B cell (primary cell): ENCODE data around the gene PRKAR1A. TPM values are rescaled to one million over a fixed set of nuclear protein-coding genes. Genes with fewer than 3 reads are reported as not detected.

Source experiments
- ATAC-seq: fragments of 200-7000 bp; cut with Tn5 transposase; one replicate; pipeline ENCODE4 v1.10.0; 2021; ENCODE audit warnings: low read depth, mild to moderate bottlenecking, moderate number of reproducible peaks, moderate library complexity
- CTCF ChIA-PET: fragments of 350-600 bp; sonication (Branson Sonifier 250); formaldehyde crosslinking; loops from one replicate; lab custom pipeline; 2021; ENCODE audit warnings: antibody characterized with exemption, inconsistent platforms; lab: Charles Lee
- POLR2A ChIA-PET: fragments of 350-600 bp; sonication (Branson Sonifier 250); formaldehyde crosslinking; loops from one replicate; lab custom pipeline; 2021; ENCODE audit warnings: antibody characterized with exemption; lab: Charles Lee
- DNase-seq: peaks from one replicate; pipeline ENCODE4 v3.0.0; 2013
- H2AFZ ChIP-seq: 2 replicates; pipeline ENCODE4 v1.6.1; 2012; ENCODE audit warnings: mild to moderate bottlenecking, low read depth, low read length; ENCODE audit not compliant: insufficient read depth, poor library complexity, severe bottlenecking
- H3K27ac ChIP-seq, 2 donors: 1 replicate in 1 of 2; 2 replicates in 1 of 2; pipeline ENCODE4 v1.5.1; 2012 to 2013; ENCODE audit warnings: low read length in 2 of 2, mild to moderate bottlenecking in 2 of 2, moderate library complexity in 1 of 2
- H3K27me3 ChIP-seq, 4 experiments: fragments of 200-600 bp in 1 of 4; sonication (generic) in 1 of 4; replicated peaks in 1 of 4; 1 replicate in 2 of 4; 2 replicates in 2 of 4; pipeline versions ENCODE4 v1.6.1 to v1.7.0; 2013 to 2016; ENCODE audit warnings: low read length in 3 of 4, mild to moderate bottlenecking in 2 of 4, mixed read lengths in 1 of 4, moderate library complexity in 1 of 4; ENCODE audit not compliant: insufficient read depth in 4 of 4, control insufficient read depth in 3 of 4; ENCODE audit errors: control extremely low read depth in 1 of 4
- H3K36me3 ChIP-seq, 2 experiments: replicated peaks in 1 of 2; 1 replicate in 1 of 2; 2 replicates in 1 of 2; pipeline versions ENCODE4 v1.6.1 to v1.7.1; 2013; ENCODE audit warnings: low read length in 1 of 2; ENCODE audit not compliant: insufficient read depth in 2 of 2, control insufficient read depth in 1 of 2; ENCODE audit errors: control extremely low read depth in 1 of 2, extremely low read depth in 1 of 2
- H3K4me1 ChIP-seq, 2 donors: fragments of 200-600 bp in 1 of 2; sonication (generic) in 1 of 2; 1 replicate in 1 of 2; 2 replicates in 1 of 2; pipeline versions ENCODE4 v1.5.1 to v1.6.1; 2013 to 2017; ENCODE audit warnings: low read length in 2 of 2; ENCODE audit not compliant: control insufficient read depth in 2 of 2, insufficient read depth in 2 of 2
- H3K4me2 ChIP-seq: replicated peaks from 2 replicates; pipeline ENCODE3; 2012; ENCODE audit warnings: mild to moderate bottlenecking, low read depth, low read length; ENCODE audit not compliant: poor library complexity, severe bottlenecking
- H3K4me3 ChIP-seq, 5 experiments: fragments of 200-600 bp in 1 of 5; sonication (generic) in 1 of 5; 1 replicate in 3 of 5; 2 replicates in 2 of 5; pipeline versions ENCODE4 v1.5.1 to v1.7.0; 2011 to 2016; ENCODE audit warnings: low read length in 4 of 5, mild to moderate bottlenecking in 4 of 5, low read depth in 2 of 5, control low read depth in 1 of 5, moderate library complexity in 1 of 5; ENCODE audit not compliant: insufficient read depth in 1 of 5; ENCODE audit errors: control extremely low read depth in 1 of 5, extremely low read depth in 1 of 5
- H3K79me2 ChIP-seq: fragments of 200-600 bp; sonication (generic); one replicate; pipeline ENCODE4 v1.6.0; 2016; ENCODE audit warnings: low read length; ENCODE audit not compliant: control insufficient read depth, insufficient read depth
- H3K9ac ChIP-seq: fragments of 200-600 bp; sonication (generic); 2 replicates; pipeline ENCODE4 v1.6.1; 2017; ENCODE audit warnings: mild to moderate bottlenecking, low read length, moderate library complexity
- H3K9me3 ChIP-seq, 3 donors: one replicate each; pipeline versions ENCODE4 v1.6.1 to v1.7.1; 2013; ENCODE audit warnings: low read length in 2 of 3; ENCODE audit not compliant: control insufficient read depth in 2 of 3, insufficient read depth in 1 of 3; ENCODE audit errors: control extremely low read depth in 1 of 3
- H4K20me1 ChIP-seq: 2 replicates; pipeline ENCODE4 v1.6.0; 2012; ENCODE audit warnings: mild to moderate bottlenecking, low read length; ENCODE audit not compliant: insufficient read depth, control insufficient read depth, poor library complexity, severe bottlenecking
- H3K27ac Mint-ChIP-seq: one replicate; pipeline ENCODE4 v1.8.0; 2021; ENCODE audit warnings: mixed read lengths
- H3K27me3 Mint-ChIP-seq: one replicate; pipeline ENCODE4 v1.8.0; 2021; ENCODE audit warnings: mixed read lengths
- H3K4me1 Mint-ChIP-seq: one replicate; pipeline ENCODE4 v1.8.0; 2021; ENCODE audit warnings: mixed read lengths
- H3K4me3 Mint-ChIP-seq: one replicate; pipeline ENCODE4 v1.8.0; 2021; ENCODE audit warnings: mixed read lengths
- H3K9me3 Mint-ChIP-seq: one replicate; pipeline ENCODE4 v1.8.0; 2022; ENCODE audit warnings: mixed read lengths; ENCODE audit not compliant: insufficient read depth
- EZH2 ChIP-seq: IDR thresholded peaks from 2 replicates; pipeline ENCODE4 v1.6.1; 2012; ENCODE audit warnings: borderline replicate concordance, low read depth, mild to moderate bottlenecking, moderate library complexity, low read length; ENCODE audit not compliant: insufficient read depth, poor library complexity, severe bottlenecking
- WGBS: methylation state at CpG from one replicate; pipeline ENCODE4 v1.1.5; 2013; ENCODE audit warnings: missing lambda C conversion rate; ENCODE audit not compliant: insufficient coverage; 5-methylcytosine and 5-hydroxymethylcytosine counted together
- intact Hi-C: fragments of 100-400 bp; cut with micrococcal nuclease; formaldehyde crosslinking; loops from one replicate; pipeline ENCODE4 v1.10.0; 2022
- polyA plus RNA-seq: library from polyadenylated mRNA; depleted of rRNA; stranded (reverse); fragments of >200 nt; gene quantifications from 2 replicates; pipeline ENCODE4 v1.2.3, GENCODE V29; 2012
- total RNA-seq, 2 donors: library from RNA; stranded (reverse); fragments of 120-200 nt in 1 of 2; gene quantifications; 1 replicate in 1 of 2; 2 replicates in 1 of 2; pipeline versions ENCODE4 v1.2.3 to v1.2.4, GENCODE V29; 2013 to 2022
- TF ChIP-seq, protein P1 (sequence below): fragments of 200-600 bp; IDR thresholded peaks from one replicate; pipeline ENCODE4 v1.8.0; 2022; ENCODE audit warnings: antibody characterized with exemption, mild to moderate bottlenecking

Gene PRKAR1A
- total and polyA plus RNA-seq, 2 donors (not counting 1 experiment from before 2014, with no cell fraction given) = 63.1 to 296 TPM

DNA sequence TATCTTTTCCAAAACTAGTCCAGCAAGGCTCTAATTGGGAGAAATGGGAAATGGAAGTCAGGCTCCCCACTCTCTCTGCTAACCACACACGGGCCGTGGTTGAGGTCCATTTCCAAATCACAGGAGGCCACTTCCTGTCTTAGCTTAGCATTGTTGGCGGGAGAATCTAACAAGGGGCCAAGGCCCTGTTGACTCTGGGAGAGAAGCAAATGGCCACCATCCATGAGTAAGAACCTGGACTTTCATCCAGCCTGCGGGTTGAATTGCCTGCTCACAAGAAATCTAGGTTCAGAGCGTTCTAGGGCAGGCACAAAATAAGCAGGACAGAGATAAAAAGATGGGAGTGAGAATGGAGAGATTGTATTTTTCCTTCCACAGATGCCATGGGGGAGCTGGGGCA lies 83.3 kb downstream of the PRKAR1A start:
- no peak overlapping the region for H2AFZ ChIP-seq
- Mint-ChIP-seq H3K4me1 (peaks cover 7% of the 10 kb centered on the region), H3K27me3 (peaks cover 59% of the 10 kb centered on the region), H3K9me3 (no peaks in the 10 kb centered on the region), H3K4me3 (no peak overlapping the region), H3K27ac (no peak overlapping the region)
- ChIA-PET POLR2A (no interaction called here), CTCF (no interaction called here)
- no peak for DNase-seq
- no peak overlapping the region for H3K4me2 ChIP-seq
- H3K36me3 ChIP-seq = no peaks in the 10 kb centered on the region
- H3K27ac ChIP-seq = no peak overlapping the region
- H3K79me2 ChIP-seq = no peaks in the 10 kb centered on the region
- H3K4me3 ChIP-seq = no peak overlapping the region
- peaks cover 7 to 11% of the 10 kb centered on the region in 2 donors for H3K4me1 ChIP-seq
- ATAC-seq = no peak
- peaks cover 0 to 34% (median 20%) of the 10 kb centered on the region in 4 experiments for H3K27me3 ChIP-seq
- WGBS = 63% methylated on average over 5 of the region's 5 CpGs
- intact Hi-C loops = no loop called here
- H4K20me1 ChIP-seq = no peaks in the 10 kb centered on the region
- no peaks in the 10 kb centered on the region for H3K9me3 ChIP-seq
- H3K9ac ChIP-seq = no peak overlapping the region
- no peak for TF ChIP-seq EZH2
- TF ChIP-seq, protein P1, sequence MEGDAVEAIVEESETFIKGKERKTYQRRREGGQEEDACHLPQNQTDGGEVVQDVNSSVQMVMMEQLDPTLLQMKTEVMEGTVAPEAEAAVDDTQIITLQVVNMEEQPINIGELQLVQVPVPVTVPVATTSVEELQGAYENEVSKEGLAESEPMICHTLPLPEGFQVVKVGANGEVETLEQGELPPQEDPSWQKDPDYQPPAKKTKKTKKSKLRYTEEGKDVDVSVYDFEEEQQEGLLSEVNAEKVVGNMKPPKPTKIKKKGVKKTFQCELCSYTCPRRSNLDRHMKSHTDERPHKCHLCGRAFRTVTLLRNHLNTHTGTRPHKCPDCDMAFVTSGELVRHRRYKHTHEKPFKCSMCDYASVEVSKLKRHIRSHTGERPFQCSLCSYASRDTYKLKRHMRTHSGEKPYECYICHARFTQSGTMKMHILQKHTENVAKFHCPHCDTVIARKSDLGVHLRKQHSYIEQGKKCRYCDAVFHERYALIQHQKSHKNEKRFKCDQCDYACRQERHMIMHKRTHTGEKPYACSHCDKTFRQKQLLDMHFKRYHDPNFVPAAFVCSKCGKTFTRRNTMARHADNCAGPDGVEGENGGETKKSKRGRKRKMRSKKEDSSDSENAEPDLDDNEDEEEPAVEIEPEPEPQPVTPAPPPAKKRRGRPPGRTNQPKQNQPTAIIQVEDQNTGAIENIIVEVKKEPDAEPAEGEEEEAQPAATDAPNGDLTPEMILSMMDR = no peak

DNA sequence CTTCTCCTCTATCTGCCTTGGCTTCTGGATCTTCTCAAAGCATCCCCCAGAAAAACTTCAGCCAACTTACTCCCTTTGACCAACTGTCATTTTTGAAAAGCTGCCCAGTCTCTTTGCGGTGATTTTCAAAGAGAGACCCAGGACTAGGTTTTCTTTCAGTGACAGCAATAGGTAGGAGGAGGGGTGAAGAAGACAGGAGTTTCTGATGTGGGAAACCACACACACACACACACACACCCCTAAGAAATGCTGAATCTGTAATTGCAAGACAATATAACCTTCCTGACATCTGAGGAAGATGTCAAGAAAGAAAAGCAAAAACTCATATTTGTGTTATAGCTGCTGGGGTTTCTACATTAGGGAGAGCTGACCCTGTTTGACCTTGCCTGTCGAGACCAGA lies 83.8 kb downstream of the PRKAR1A start:
- no peak overlapping the region for H2AFZ ChIP-seq
- no peak for ATAC-seq
- H3K27me3 ChIP-seq = peaks cover 0 to 34% (median 21%) of the 10 kb centered on the region in 4 experiments
- no peak overlapping the region for H3K4me3 Mint-ChIP-seq
- H3K27ac ChIP-seq = no peak overlapping the region
- H3K79me2 ChIP-seq = no peaks in the 10 kb centered on the region
- H3K27me3 Mint-ChIP-seq = peaks cover 59% of the 10 kb centered on the region
- no peak for DNase-seq
- H3K4me1 ChIP-seq = peaks cover 9 to 13% of the 10 kb centered on the region in 2 donors
- no peak overlapping the region for H3K27ac Mint-ChIP-seq
- no peak overlapping the region for H3K9ac ChIP-seq
- intact Hi-C loops = no loop called here
- POLR2A ChIA-PET = no interaction called here
- no peak overlapping the region for H3K4me3 ChIP-seq
- CTCF ChIA-PET = no interaction called here
- no peaks in the 10 kb centered on the region for H3K9me3 ChIP-seq
- no peaks in the 10 kb centered on the region for H3K9me3 Mint-ChIP-seq
- H4K20me1 ChIP-seq = no peaks in the 10 kb centered on the region
- no peak overlapping the region for H3K4me2 ChIP-seq
- H3K36me3 ChIP-seq = no peaks in the 10 kb centered on the region
- TF ChIP-seq EZH2 = no peak
- H3K4me1 Mint-ChIP-seq = peaks cover 7% of the 10 kb centered on the region
- WGBS = 81% methylated on average over 1 of the region's 2 CpGs
